H1 (cell line): ENCODE data around the gene WDR41. TPM values are rescaled to one million over a fixed set of nuclear protein-coding genes. Genes with fewer than 3 reads are reported as not detected.

Experiments
- CTCF ChIA-PET: fragments of 300-600 bp; sonication (Branson Sonifier 250); formaldehyde crosslinking; loops from one replicate; lab custom pipeline; 2021; ENCODE audit not compliant: partially characterized antibody; lab: Charles Lee
- POLR2A ChIA-PET: fragments of 300-600 bp; sonication (Branson Sonifier 250); formaldehyde crosslinking; loops from one replicate; lab custom pipeline; 2021; ENCODE audit warnings: inconsistent platforms; ENCODE audit not compliant: partially characterized antibody; lab: Charles Lee
- DNase-seq, 2 experiments: peaks; one replicate each; pipeline versions ENCODE4 v3.0.0 to v3.0.0-alpha.2; 2010 to 2022; ENCODE audit warnings: low spot score in 2 of 2, low read depth in 1 of 2, mixed read lengths in 1 of 2
- FAIRE-seq: peaks from 2 replicates; lab custom pipeline; 2011; peaks lifted over from hg19 to GRCh38; lab: Jason Lieb, UNC
- H2AFZ ChIP-seq: 2 replicates; pipeline ENCODE4 v1.8.1; 2012; ENCODE audit warnings: low read length, inconsistent platforms
- H2AK5ac ChIP-seq: 2 replicates; pipeline ENCODE4 v1.6.1; 2013; ENCODE audit warnings: low read depth, low read length
- H2BK120ac ChIP-seq: replicated peaks from 2 replicates; pipeline ENCODE3; 2013; ENCODE audit warnings: low read depth, low read length, inconsistent platforms
- H2BK12ac ChIP-seq: 2 replicates; pipeline ENCODE4 v1.6.1; 2013; ENCODE audit warnings: low read depth, low read length
- H2BK15ac ChIP-seq: 2 replicates; pipeline ENCODE4 v1.6.1; 2013; ENCODE audit warnings: low read length
- H2BK20ac ChIP-seq: 2 replicates; pipeline ENCODE4 v1.6.1; 2013; ENCODE audit warnings: low read length
- H2BK5ac ChIP-seq: 2 replicates; pipeline ENCODE4 v1.6.1; 2013; ENCODE audit warnings: low read depth, low read length
- H3K14ac ChIP-seq: 2 replicates; pipeline ENCODE4 v1.6.1; 2013; ENCODE audit warnings: inconsistent platforms; ENCODE audit not compliant: insufficient read length
- H3K18ac ChIP-seq: 2 replicates; pipeline ENCODE4 v1.6.1; 2013; ENCODE audit warnings: low read length; ENCODE audit errors: extremely low read depth
- H3K23ac ChIP-seq: 2 replicates; pipeline ENCODE4 v1.6.1; 2013; ENCODE audit warnings: inconsistent platforms; ENCODE audit not compliant: insufficient read length
- H3K23me2 ChIP-seq: 2 replicates; pipeline ENCODE4 v1.6.1; 2013; ENCODE audit warnings: low read depth, low read length
- H3K27ac ChIP-seq: 2 replicates; pipeline ENCODE4 v1.6.1; 2011; ENCODE audit warnings: low read depth, low read length, inconsistent platforms
- H3K27me3 ChIP-seq, 4 experiments: replicated peaks in 1 of 4; 1 replicate in 1 of 4; 2 replicates in 3 of 4; pipeline versions ENCODE4 v1.6.1 to v1.8.1; 2011 to 2013; ENCODE audit warnings: low read length in 3 of 4, mild to moderate bottlenecking in 3 of 4, inconsistent platforms in 2 of 4, mixed read lengths in 2 of 4, moderate library complexity in 1 of 4; ENCODE audit not compliant: control insufficient read depth in 3 of 4, insufficient read depth in 3 of 4; ENCODE audit errors: extremely low read depth in 1 of 4
- H3K36me3 ChIP-seq, 4 experiments: 2 replicates each; pipeline versions ENCODE4 v1.6.1 to v1.8.1; 2011 to 2013; ENCODE audit warnings: mild to moderate bottlenecking in 4 of 4, low read length in 3 of 4, moderate library complexity in 2 of 4, control low read depth in 1 of 4, inconsistent platforms in 1 of 4; ENCODE audit not compliant: insufficient read depth in 4 of 4, control insufficient read depth in 2 of 4
- H3K4ac ChIP-seq: replicated peaks from 2 replicates; pipeline ENCODE3; 2013; ENCODE audit warnings: low read length, low read depth, mixed read lengths, inconsistent platforms; ENCODE audit not compliant: insufficient read length
- H3K4me1 ChIP-seq, 4 experiments: replicated peaks in 1 of 4; 1 replicate in 1 of 4; 2 replicates in 3 of 4; pipeline versions ENCODE4 v1.6.1 to v1.8.1; 2011 to 2013; ENCODE audit warnings: low read length in 3 of 4, inconsistent platforms in 2 of 4, mixed read lengths in 1 of 4; ENCODE audit not compliant: insufficient read depth in 4 of 4, control insufficient read depth in 3 of 4
- H3K4me2 ChIP-seq, 2 experiments: 2 replicates each; pipeline versions ENCODE4 v1.6.1 to v1.8.1; 2011 to 2013; ENCODE audit warnings: low read depth in 2 of 2, low read length in 2 of 2, control low read depth in 1 of 2, inconsistent platforms in 1 of 2, mild to moderate bottlenecking in 1 of 2; ENCODE audit not compliant: insufficient read depth in 1 of 2
- H3K4me3 ChIP-seq, 4 experiments: fragments of 200-600, 300-600 bp in 1 of 4; sonication (generic), shearing (Covaris generic), sonication (Bioruptor Twin) in 1 of 4; 2 replicates each; pipeline versions ENCODE4 v1.5.1 to v1.8.1; 2011 to 2016; ENCODE audit warnings: low read length in 4 of 4, low read depth in 3 of 4, control low read depth in 2 of 4, inconsistent platforms in 2 of 4, mild to moderate bottlenecking in 2 of 4, mixed read lengths in 1 of 4, moderate library complexity in 1 of 4; ENCODE audit not compliant: insufficient read depth in 2 of 4; ENCODE audit errors: extremely low read depth in 1 of 4
- H3K56ac ChIP-seq: replicated peaks from 2 replicates; pipeline ENCODE3; 2013; ENCODE audit warnings: low read depth, mild to moderate bottlenecking, mixed read lengths, low read length, inconsistent platforms; ENCODE audit not compliant: insufficient read length
- H3K79me1 ChIP-seq: 2 replicates; pipeline ENCODE4 v1.6.1; 2013; ENCODE audit warnings: low read depth, low read length, control low read depth
- H3K79me2 ChIP-seq, 2 experiments: 2 replicates each; pipeline versions ENCODE4 v1.6.1 to v1.8.1; 2012 to 2013; ENCODE audit warnings: low read length in 2 of 2, mild to moderate bottlenecking in 2 of 2, inconsistent platforms in 1 of 2; ENCODE audit not compliant: insufficient read depth in 2 of 2, control insufficient read depth in 1 of 2
- H3K9ac ChIP-seq, 4 experiments: replicated peaks in 1 of 4; 1 replicate in 1 of 4; 2 replicates in 3 of 4; pipeline versions ENCODE4 v1.6.1 to v1.8.1; 2011 to 2013; ENCODE audit warnings: low read depth in 3 of 4, low read length in 3 of 4, control low read depth in 2 of 4, mild to moderate bottlenecking in 2 of 4, moderate library complexity in 2 of 4, inconsistent platforms in 1 of 4; ENCODE audit errors: extremely low read depth in 1 of 4
- H3K9me3 ChIP-seq, 2 experiments: 2 replicates each; pipeline versions ENCODE4 v1.6.1 to v1.8.1; 2012 to 2013; ENCODE audit warnings: mild to moderate bottlenecking in 2 of 2, moderate library complexity in 2 of 2, control low read depth in 1 of 2, inconsistent platforms in 1 of 2, low read depth in 1 of 2, low read length in 1 of 2, mixed read lengths in 1 of 2; ENCODE audit not compliant: insufficient read depth in 2 of 2
- H4K20me1 ChIP-seq, 2 experiments: replicated peaks in 1 of 2; 2 replicates each; pipeline versions ENCODE3 to v1.8.1; 2011 to 2013; ENCODE audit warnings: inconsistent platforms in 2 of 2, low read length in 2 of 2, mild to moderate bottlenecking in 1 of 2; ENCODE audit not compliant: insufficient read depth in 2 of 2, control insufficient read depth in 1 of 2
- H4K5ac ChIP-seq: 2 replicates; pipeline ENCODE4 v1.6.1; 2013; ENCODE audit warnings: low read length, low read depth, mixed read lengths, inconsistent platforms; ENCODE audit not compliant: insufficient read length
- H4K8ac ChIP-seq: 2 replicates; pipeline ENCODE4 v1.8.0; 2013; ENCODE audit warnings: mild to moderate bottlenecking, moderate library complexity, low read length, inconsistent platforms; ENCODE audit not compliant: insufficient read depth; ENCODE audit errors: extremely low read depth
- H4K91ac ChIP-seq: replicated peaks from 2 replicates; pipeline ENCODE3; 2013; ENCODE audit warnings: low read length, mixed read lengths, inconsistent platforms; ENCODE audit not compliant: insufficient read length
- BACH1 ChIP-seq: IDR thresholded peaks from 2 replicates; pipeline ENCODE4 v1.6.1; 2012; ENCODE audit warnings: low read length, improper control_type of control experiment
- CEBPB ChIP-seq: IDR thresholded peaks from 2 replicates; pipeline ENCODE4 v1.6.1; 2012; ENCODE audit warnings: low read depth, low read length
- GABPA ChIP-seq: IDR thresholded peaks from 2 replicates; pipeline ENCODE4 v1.6.1; 2011; ENCODE audit warnings: mild to moderate bottlenecking, low read length, moderate library complexity, borderline replicate concordance; ENCODE audit not compliant: insufficient read depth
- NRF1 ChIP-seq: IDR thresholded peaks from 2 replicates; pipeline ENCODE4 v1.6.1; 2011; ENCODE audit warnings: mild to moderate bottlenecking, low read depth, low read length, improper control_type of control experiment
- RFX5 ChIP-seq: IDR thresholded peaks from 2 replicates; pipeline ENCODE4 v1.6.1; 2011; ENCODE audit warnings: low read depth, low read length, improper control_type of control experiment, borderline replicate concordance
- SAP30 ChIP-seq: fragments of 300-600 bp; sonication (generic); IDR thresholded peaks from 2 replicates; pipeline ENCODE4 v1.7.1; 2012; ENCODE audit warnings: low read length, moderate library complexity, mild to moderate bottlenecking, inconsistent platforms; ENCODE audit not compliant: insufficient read depth, insufficient replicate concordance
- SP1 ChIP-seq: IDR thresholded peaks from 2 replicates; pipeline ENCODE4 v1.6.1; 2011; ENCODE audit warnings: low read depth, low read length
- WGBS, 2 experiments: shearing (Covaris generic) in 1 of 2; methylation state at CpG; one replicate each; pipeline versions ENCODE4 v1.1.6 to v1.1.7; 2013 to 2015; ENCODE audit warnings: low lambda C conversion rate in 2 of 2, mixed read lengths in 2 of 2, inconsistent platforms in 1 of 2, low coverage in 1 of 2, missing lambda C conversion rate in 1 of 2; ENCODE audit not compliant: insufficient replicate concordance in 2 of 2, insufficient coverage in 1 of 2, insufficient read length in 1 of 2; ENCODE audit errors: extremely low coverage in 1 of 2, missing lambda C conversion rate in 1 of 2; 5-methylcytosine and 5-hydroxymethylcytosine counted together
- polyA plus RNA-seq, 7 experiments: library from polyadenylated mRNA; depleted of rRNA in 3 of 7; stranded (reverse) in 5 of 7; unstranded in 2 of 7; fragments of >200 nt in 5 of 7; fragments of 200-250 nt in 2 of 7; gene quantifications; 1 replicate in 5 of 7; 2 replicates in 1 of 7; 4 replicates in 1 of 7; pipeline versions ENCODE4 v1.2.1 to v1.2.3, GENCODE V29; 2011 to 2013; ENCODE audit warnings: missing spikeins in 2 of 7, mixed read lengths in 2 of 7
- total RNA-seq: library from RNA; stranded (reverse); fragmentation: NEBNext Ultra II Directional; extraction: Animal tissue kit (Norgen Biotek cat#: 25700); gene quantifications from 2 replicates; pipeline ENCODE4 v1.2.1, GENCODE V29; 2021

Gene WDR41
- total and polyA plus RNA-seq, 2 of the 8 experiments (the other 6 are each of a cell fraction or from before 2014, with no cell fraction given) = 16.4 to 44.9 TPM

DNA sequence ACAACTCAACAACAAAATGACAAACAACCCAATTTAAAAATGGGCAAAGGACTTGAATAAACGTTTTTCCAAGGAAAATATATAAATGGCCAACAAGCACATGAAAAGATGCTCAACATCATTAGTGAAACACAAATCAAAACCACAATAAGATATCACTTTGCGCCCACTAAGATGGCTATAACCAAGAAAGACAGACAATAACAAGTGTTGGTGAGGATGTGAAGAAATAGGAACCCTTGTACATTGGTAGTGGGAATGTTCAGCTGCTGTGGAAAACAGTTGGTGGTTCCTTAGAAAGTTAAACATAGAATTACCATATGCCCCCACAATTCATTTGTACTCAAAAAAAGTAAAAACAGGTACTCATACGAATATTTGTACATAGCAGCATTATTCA is 39.2 kb upstream of the WDR41 start:
- H3K18ac ChIP-seq = no peak overlapping the region
- H3K23ac ChIP-seq = no peak overlapping the region
- no peaks in the 10 kb centered on the region for H3K36me3 ChIP-seq
- no peak overlapping the region for H2AFZ ChIP-seq
- no peak overlapping the region for H3K56ac ChIP-seq
- no peak overlapping the region for H3K4ac ChIP-seq
- ChIA-PET POLR2A (no interaction called here), CTCF (no interaction called here)
- H3K27me3 ChIP-seq = no peaks in the 10 kb centered on the region
- H4K8ac ChIP-seq = no peak overlapping the region
- H3K79me2 ChIP-seq = no peaks in the 10 kb centered on the region
- no peak overlapping the region for H3K4me3 ChIP-seq
- FAIRE-seq (no peak), DNase-seq (no peak)
- H3K14ac ChIP-seq = no peak overlapping the region
- no peak overlapping the region for H2BK5ac ChIP-seq
- H2BK12ac ChIP-seq = no peak overlapping the region
- no peak overlapping the region for H3K4me2 ChIP-seq
- WGBS, 2 experiments = 73% methylated on average over 3 of the region's 3 CpGs; no CpG with 5 or more reads in 1 of the 2 experiments
- H3K9me3 ChIP-seq = no peaks in the 10 kb centered on the region
- H3K23me2 ChIP-seq = no peaks in the 10 kb centered on the region
- no peak overlapping the region for H4K91ac ChIP-seq
- no peak for TF ChIP-seq SP1
- TF ChIP-seq GABPA = no peak
- no peak for TF ChIP-seq CEBPB
- no peak for TF ChIP-seq RFX5
- TF ChIP-seq SAP30 = no peak
- TF ChIP-seq NRF1 = no peak
- TF ChIP-seq BACH1 = no peak
- H2BK120ac ChIP-seq = no peak overlapping the region
- no peak overlapping the region for H2AK5ac ChIP-seq
- no peaks in the 10 kb centered on the region for H3K79me1 ChIP-seq
- no peak overlapping the region for H2BK20ac ChIP-seq
- H3K27ac ChIP-seq = no peak overlapping the region
- no peaks in the 10 kb centered on the region for H3K4me1 ChIP-seq
- no peaks in the 10 kb centered on the region for H4K20me1 ChIP-seq
- no peak overlapping the region for H2BK15ac ChIP-seq
- H3K9ac ChIP-seq = no peak overlapping the region
- H4K5ac ChIP-seq = no peak overlapping the region
